ENCODE results near the gene FNBP1.

FNBP1 gene

DNA sequence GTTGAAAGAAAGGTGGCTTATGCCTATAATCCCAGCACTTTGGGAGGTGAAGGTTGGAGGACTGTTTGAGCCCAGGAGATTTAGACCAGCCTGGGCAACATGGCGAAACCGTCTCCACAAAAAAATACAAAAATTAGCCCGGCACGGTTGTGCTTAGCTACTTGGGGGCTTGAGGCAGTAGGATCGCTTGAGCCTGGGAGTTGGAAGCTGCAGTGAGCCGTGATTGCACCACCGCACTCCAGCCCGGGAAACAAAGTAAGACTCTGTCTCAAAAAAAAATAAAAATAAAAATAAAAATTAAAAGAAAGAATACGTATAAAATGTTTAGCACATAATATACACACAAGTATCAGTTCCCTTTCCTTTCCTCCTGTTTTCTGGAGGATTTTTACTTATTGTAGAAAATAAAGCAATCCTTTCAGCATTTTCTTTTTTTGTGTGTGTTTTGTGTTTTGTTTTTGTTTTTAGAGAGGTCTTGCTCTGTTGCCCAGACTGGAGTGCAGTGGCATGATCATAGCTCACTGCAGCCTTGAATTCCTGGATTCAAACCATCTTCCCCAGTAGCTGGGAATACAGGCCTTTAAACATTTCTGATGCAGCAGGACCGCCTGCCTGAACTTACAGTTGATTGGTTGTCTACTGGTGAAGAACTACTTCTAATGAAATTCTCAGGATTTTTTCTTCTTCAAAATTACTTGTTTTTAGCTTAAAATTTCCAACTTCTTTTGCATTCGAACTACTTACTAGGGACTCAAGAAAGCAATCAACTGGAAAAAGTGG lies 6.6 kb upstream of the FNBP1 start:
- ChIA-PET POLR2A (no interaction called here), CTCF (interaction anchor here (0.7 kb wide), 1 partner anchor 9 kb away, joined by 4 read pairs; no protein-coding TSS in a partner anchor)
- TF ChIP-seq SUZ12 (IDR thresholded peaks at IDR 0.05) (no peak), FOXA1 (IDR thresholded peaks at IDR 0.05) (no peak), BHLHE40 (IDR thresholded peaks at IDR 0.05; ENCODE audit: borderline replicate concordance) (no peak), SP1 (IDR thresholded peaks at IDR 0.05) (no peak)
- TF ChIP-seq, protein P1, sequence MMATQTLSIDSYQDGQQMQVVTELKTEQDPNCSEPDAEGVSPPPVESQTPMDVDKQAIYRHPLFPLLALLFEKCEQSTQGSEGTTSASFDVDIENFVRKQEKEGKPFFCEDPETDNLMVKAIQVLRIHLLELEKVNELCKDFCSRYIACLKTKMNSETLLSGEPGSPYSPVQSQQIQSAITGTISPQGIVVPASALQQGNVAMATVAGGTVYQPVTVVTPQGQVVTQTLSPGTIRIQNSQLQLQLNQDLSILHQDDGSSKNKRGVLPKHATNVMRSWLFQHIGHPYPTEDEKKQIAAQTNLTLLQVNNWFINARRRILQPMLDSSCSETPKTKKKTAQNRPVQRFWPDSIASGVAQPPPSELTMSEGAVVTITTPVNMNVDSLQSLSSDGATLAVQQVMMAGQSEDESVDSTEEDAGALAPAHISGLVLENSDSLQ (IDR thresholded peaks at IDR 0.05), result no peak
- no peak for DNase-seq (ENCODE audit: extremely low spot score)

DNA sequence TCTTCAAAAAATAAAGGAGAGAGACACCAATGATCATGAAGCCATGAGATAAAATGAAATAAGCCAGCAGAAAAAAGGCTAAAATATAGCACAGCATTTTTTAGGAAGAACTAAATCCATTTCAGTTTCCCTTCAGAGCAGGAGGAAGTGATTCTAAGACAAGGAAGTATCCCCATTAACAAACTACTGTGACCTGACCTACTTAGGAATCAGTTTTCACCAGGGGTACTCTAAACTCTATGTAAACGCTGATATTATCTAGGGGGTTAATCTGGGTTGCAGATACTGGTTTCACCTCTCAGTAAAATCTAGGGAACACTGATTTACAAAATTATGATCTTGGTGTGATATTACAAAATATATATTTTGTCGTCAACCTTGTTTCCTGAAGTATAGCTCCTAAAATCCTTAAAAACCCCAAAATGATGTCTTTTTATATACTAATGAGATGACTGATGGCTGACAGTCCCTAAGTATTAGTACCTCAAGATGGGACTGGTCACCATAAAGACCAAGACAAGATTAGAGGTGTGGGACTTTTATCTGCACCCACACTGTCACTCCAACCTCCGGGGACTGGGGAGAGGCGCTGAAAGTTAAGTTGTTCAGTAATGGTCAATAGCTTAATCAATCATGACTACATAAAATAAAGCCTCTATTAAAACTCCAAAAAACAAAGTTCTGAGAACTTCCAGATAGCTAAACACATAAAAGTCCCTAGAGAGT lies 2.9 kb upstream of the FNBP1 start:
- POLR2A ChIA-PET, result interaction anchor here (2.4 kb wide), 1 partner anchor 7 kb away, joined by 14 read pairs; the partner anchor contains the start of gene GPR107
- TF ChIP-seq SUZ12 (IDR thresholded peaks at IDR 0.05) (no peak), HDGF (IDR thresholded peaks at IDR 0.05; ENCODE audit: borderline replicate concordance) (no peak), BHLHE40 (IDR thresholded peaks at IDR 0.05; ENCODE audit: borderline replicate concordance) (no peak), TARDBP (IDR thresholded peaks at IDR 0.05) (no peak), FOXK2 (IDR thresholded peaks at IDR 0.05) (no peak), CTBP1 (IDR thresholded peaks at IDR 0.05; ENCODE audit: borderline replicate concordance) (no peak), ZNF384 (IDR thresholded peaks at IDR 0.05) (no peak), L3MBTL2 (conservative IDR thresholded peaks at IDR 0.05) (no peak), NFRKB (IDR thresholded peaks at IDR 0.05) (no peak), ELF4 (IDR thresholded peaks at IDR 0.05) (no peak), ARNT (IDR thresholded peaks at IDR 0.05) (no peak), FOXM1 (IDR thresholded peaks at IDR 0.05; ENCODE audit: borderline replicate concordance) (no peak), FOXA1 (IDR thresholded peaks at IDR 0.05) (no peak), SP1 (IDR thresholded peaks at IDR 0.05) (no peak), LEF1 (IDR thresholded peaks at IDR 0.05; ENCODE audit: borderline replicate concordance) (no peak)
- CTCF ChIA-PET, result interaction anchor here (0.7 kb wide), 1 partner anchor 58 kb away, joined by 9 read pairs; no protein-coding TSS in a partner anchor
- no peak for DNase-seq (ENCODE audit: extremely low spot score)

DNA sequence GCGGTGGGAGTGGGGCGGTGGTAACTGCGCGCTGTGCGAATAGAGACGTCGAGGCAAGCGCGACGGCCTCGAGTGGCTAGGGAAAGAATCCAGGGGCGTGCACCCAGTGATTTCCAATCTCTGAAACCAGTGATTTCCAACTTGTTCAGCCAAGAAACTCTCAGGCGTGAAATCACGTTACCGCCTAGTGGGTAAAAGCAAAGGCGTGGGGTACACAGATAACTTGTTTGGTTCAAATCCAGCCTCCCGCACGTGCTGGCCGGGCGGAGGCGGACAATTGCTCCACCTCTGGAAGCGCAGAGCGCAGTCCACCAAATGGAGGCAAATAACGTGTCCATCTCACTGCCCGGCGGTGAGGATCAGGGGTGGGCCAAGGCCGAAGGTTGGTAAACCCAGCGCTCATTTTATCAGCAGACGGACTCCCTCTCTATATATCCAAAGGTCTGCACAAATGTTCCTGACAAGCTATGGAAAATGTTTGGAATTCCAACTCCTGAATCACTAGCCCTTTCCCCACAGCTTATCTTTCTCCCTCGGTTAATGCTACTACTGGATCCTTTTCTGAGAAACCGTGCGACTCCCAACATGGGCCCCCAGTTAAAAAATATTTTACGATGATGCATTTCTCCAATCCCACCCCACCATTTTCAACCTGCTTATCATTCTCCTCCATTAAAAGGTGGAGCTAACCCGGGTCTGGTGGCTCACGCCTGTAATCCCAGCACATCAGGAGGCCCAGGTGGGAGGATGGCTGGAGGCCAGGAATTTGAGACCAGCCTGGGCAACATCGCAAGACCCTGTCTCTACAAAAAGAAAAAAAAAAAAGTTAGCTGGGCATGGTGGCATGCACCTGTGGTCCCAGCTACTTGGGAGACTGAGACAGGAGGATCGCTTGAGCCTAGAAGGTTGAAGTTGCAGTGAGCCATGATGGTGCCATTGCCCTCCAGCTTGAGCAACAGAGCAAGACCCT lies 950 bp upstream of the FNBP1 start:
- no peak for DNase-seq (ENCODE audit: extremely low spot score)
- TF ChIP-seq FOXM1 (IDR thresholded peaks at IDR 0.05; ENCODE audit: borderline replicate concordance), result no peak
- TF ChIP-seq L3MBTL2 (conservative IDR thresholded peaks at IDR 0.05), result no peak; the same call in 1 of the 2 replicates
- TF ChIP-seq FOXA1 (IDR thresholded peaks at IDR 0.05), result no peak
- no peak for TF ChIP-seq SP1 (IDR thresholded peaks at IDR 0.05)
- TF ChIP-seq ZNF384 (IDR thresholded peaks at IDR 0.05), result no peak
- TF ChIP-seq, protein P1 (IDR thresholded peaks at IDR 0.05), result no peak
- TF ChIP-seq LEF1 (IDR thresholded peaks at IDR 0.05; ENCODE audit: borderline replicate concordance), result no peak
- no peak for TF ChIP-seq HDGF (IDR thresholded peaks at IDR 0.05; ENCODE audit: borderline replicate concordance)
- TF ChIP-seq FOXK2 (IDR thresholded peaks at IDR 0.05), result no peak
- no peak for TF ChIP-seq NFRKB (IDR thresholded peaks at IDR 0.05)
- no peak for TF ChIP-seq ELF4 (IDR thresholded peaks at IDR 0.05)
- no peak for TF ChIP-seq SUZ12 (IDR thresholded peaks at IDR 0.05)
- no peak for TF ChIP-seq TARDBP (IDR thresholded peaks at IDR 0.05)
- no peak for TF ChIP-seq CTBP1 (IDR thresholded peaks at IDR 0.05; ENCODE audit: borderline replicate concordance)
- TF ChIP-seq BHLHE40 (IDR thresholded peaks at IDR 0.05; ENCODE audit: borderline replicate concordance), result no peak
- no peak for TF ChIP-seq ARNT (IDR thresholded peaks at IDR 0.05)
- ChIA-PET CTCF (interaction anchor here (0.7 to 0.9 kb wide), 3 partner anchors 9 to 138 kb away, joined by 3 to 4 read pairs (median 3); no protein-coding TSS in a partner anchor), POLR2A (interaction anchor here (0.8 to 2.4 kb wide), 2 partner anchors 9 to 17 kb away, joined by 3 to 14 read pairs; partner anchors contain the start of gene GPR107)

GRCh38 chr9:130042406-130042884 lies 544 bp downstream of the FNBP1 start:
- TF ChIP-seq SUZ12 (IDR thresholded peaks at IDR 0.05) (no peak), ELF4 (IDR thresholded peaks at IDR 0.05) (no peak), TARDBP (IDR thresholded peaks at IDR 0.05) (no peak), FOXA1 (IDR thresholded peaks at IDR 0.05) (no peak), BHLHE40 (IDR thresholded peaks at IDR 0.05; ENCODE audit: borderline replicate concordance) (no peak), ARNT (IDR thresholded peaks at IDR 0.05) (no peak), FOXM1 (IDR thresholded peaks at IDR 0.05; ENCODE audit: borderline replicate concordance) (no peak), NFRKB (IDR thresholded peaks at IDR 0.05) (no peak), CTBP1 (IDR thresholded peaks at IDR 0.05; ENCODE audit: borderline replicate concordance) (no peak), SP1 (IDR thresholded peaks at IDR 0.05) (no peak), L3MBTL2 (conservative IDR thresholded peaks at IDR 0.05) (no peak), HDGF (IDR thresholded peaks at IDR 0.05; ENCODE audit: borderline replicate concordance) (no peak), ZNF384 (IDR thresholded peaks at IDR 0.05) (no peak), FOXK2 (IDR thresholded peaks at IDR 0.05) (no peak), LEF1 (IDR thresholded peaks at IDR 0.05; ENCODE audit: borderline replicate concordance) (no peak)
- TF ChIP-seq, protein P1 (IDR thresholded peaks at IDR 0.05), result no peak
- CTCF ChIA-PET, result interaction anchor here (0.5 to 1.3 kb wide), 3 partner anchors 76 to 159 kb away, joined by 3 read pairs; no protein-coding TSS in a partner anchor

More at GRCh38 chr9:130042406-130042884, 544 bp downstream of the FNBP1 start:
- peak; percentile 37 for DNase-seq (ENCODE audit: extremely low spot score)
- POLR2A ChIA-PET, result interaction anchor here (0.7 to 3.3 kb wide), 5 partner anchors 11 to 157 kb away, joined by 3 to 15 read pairs (median 4); partner anchors contain the start of gene GPR107
